OCI-LY3 (cell line): ENCODE measurements around the gene GRIN1.

Source experiments
- CTCF ChIP-seq: fragments of 200-600, 300-600 bp; sonication (generic); IDR thresholded peaks from 2 replicates; pipeline ENCODE4 v1.5.1; 2014; ENCODE audit warnings: antibody characterized with exemption, low read length, low read depth
- EZH2phosphoT487 ChIP-seq: fragments of 200-600 bp; shearing (Covaris generic); IDR thresholded peaks from 2 replicates; pipeline ENCODE4 v1.6.1; 2018; ENCODE audit warnings: antibody characterized with exemption, mixed run types, low read depth

- no peak for TF ChIP-seq CTCF
- TF ChIP-seq EZH2phosphoT487: no peak
These were observed 27.8 kb upstream of the GRIN1 start for GRCh38 chr9:137110911-137111787.
